GM23338 (cell line): ENCODE measurements around the gene SETD1B. TPM values are rescaled to one million over a fixed set of nuclear protein-coding genes. Genes with fewer than 3 reads are reported as not detected.
"Not testable (repeated sequence)": the region's sequence is repeated elsewhere in the genome, so short reads cannot be mapped to it uniquely, and the experiment has no call there.

Source experiments
- ATAC-seq: fragments of 200-7000 bp; cut with Tn5 transposase; 3 replicates; pipeline ENCODE4 v1.9.1; 2020
- DNase-seq: peaks from one replicate; pipeline ENCODE4 v3.0.0-alpha.2; 2015; ENCODE audit warnings: low spot score
- H2AFZ ChIP-seq: fragments of 200-600 bp; sonication (generic); 2 replicates; pipeline ENCODE4 v1.8.0; 2016; ENCODE audit warnings: antibody characterized with exemption, mild to moderate bottlenecking, moderate library complexity
- H3F3A ChIP-seq: fragments of 200-600 bp; sonication (generic); replicated peaks from 2 replicates; pipeline ENCODE4 v1.8.0; 2017; ENCODE audit warnings: antibody characterized with exemption, mixed run types, low read depth
- H3K27ac ChIP-seq: fragments of 200-600 bp; sonication (generic); 2 replicates; pipeline ENCODE4 v1.6.1; 2016; ENCODE audit warnings: low read depth
- H3K27me3 ChIP-seq: fragments of 200-600 bp; sonication (generic); 2 replicates; pipeline ENCODE4 v1.8.0; 2016; ENCODE audit warnings: mild to moderate bottlenecking, mixed run types, moderate library complexity; ENCODE audit not compliant: insufficient read depth
- H3K36me3 ChIP-seq: fragments of 200-600 bp; sonication (generic); 2 replicates; pipeline ENCODE4 v1.8.0; 2016; ENCODE audit warnings: mild to moderate bottlenecking; ENCODE audit not compliant: insufficient read depth
- H3K4me1 ChIP-seq: fragments of 200-600 bp; sonication (generic); 2 replicates; pipeline ENCODE4 v1.8.0; 2016; ENCODE audit warnings: mild to moderate bottlenecking, moderate library complexity; ENCODE audit not compliant: insufficient read depth
- H3K4me2 ChIP-seq: fragments of 200-600 bp; sonication (generic); 2 replicates; pipeline ENCODE4 v1.7.1; 2017; ENCODE audit warnings: mixed run types
- H3K4me3 ChIP-seq: fragments of 200-600 bp; sonication (generic); 2 replicates; pipeline ENCODE4 v1.6.1; 2016; ENCODE audit warnings: mixed run types
- H3K79me2 ChIP-seq: fragments of 200-600 bp; sonication (generic); replicated peaks from 2 replicates; pipeline ENCODE4 v1.8.0; 2017; ENCODE audit warnings: mild to moderate bottlenecking; ENCODE audit not compliant: insufficient read depth
- H3K9me2 ChIP-seq: fragments of 200-600 bp; sonication (generic); 2 replicates; pipeline ENCODE4 v1.8.0; 2017; ENCODE audit not compliant: insufficient read depth
- H4K20me1 ChIP-seq: fragments of 200-600 bp; sonication (generic); replicated peaks from 2 replicates; pipeline ENCODE4 v1.8.0; 2017; ENCODE audit warnings: mild to moderate bottlenecking; ENCODE audit not compliant: insufficient read depth
- H3K27ac Mint-ChIP-seq: 2 replicates; pipeline ENCODE4 v1.8.0; 2020; ENCODE audit warnings: inconsistent platforms, mild to moderate bottlenecking, moderate library complexity, mixed read lengths
- H3K27me3 Mint-ChIP-seq: 3 replicates; pipeline ENCODE4 v1.8.0; 2022; ENCODE audit warnings: low read depth, mild to moderate bottlenecking, moderate library complexity, mixed read lengths, inconsistent platforms; ENCODE audit not compliant: insufficient read depth, poor library complexity
- H3K36me3 Mint-ChIP-seq: 3 replicates; pipeline ENCODE4 v1.8.0; 2021; ENCODE audit warnings: low read depth, mild to moderate bottlenecking, inconsistent platforms, moderate library complexity, mixed read lengths
- H3K4me1 Mint-ChIP-seq: 3 replicates; pipeline ENCODE4 v1.8.0; 2020; ENCODE audit warnings: mild to moderate bottlenecking, inconsistent platforms, mixed read lengths
- H3K4me3 Mint-ChIP-seq: 3 replicates; pipeline ENCODE4 v1.8.0; 2021; ENCODE audit warnings: moderate library complexity, mild to moderate bottlenecking, inconsistent platforms, mixed read lengths
- H3K9me3 Mint-ChIP-seq: 3 replicates; pipeline ENCODE4 v1.8.0; 2020; ENCODE audit warnings: moderate library complexity, mild to moderate bottlenecking, inconsistent platforms, mixed read lengths
- EZH2 ChIP-seq: fragments of 200-600 bp; sonication (generic); IDR thresholded peaks from one replicate; pipeline ENCODE4 v1.8.0; 2017; ENCODE audit warnings: antibody characterized with exemption, mild to moderate bottlenecking, low read depth; ENCODE audit not compliant: unreplicated experiment
- EZH2phosphoT487 ChIP-seq: fragments of 200-600 bp; sonication (generic); IDR thresholded peaks from one replicate; pipeline ENCODE4 v1.8.1; 2018; ENCODE audit warnings: antibody characterized with exemption; ENCODE audit not compliant: unreplicated experiment
- NANOG ChIP-seq: IDR thresholded peaks from 2 replicates; pipeline ENCODE4 v1.6.1; 2016; ENCODE audit warnings: antibody characterized with exemption, borderline replicate concordance
- ZNF114 ChIP-seq: fragments of 250-450 bp; sonication (Bioruptor Pico); IDR thresholded peaks from 2 replicates; pipeline ENCODE4 v1.5.0; 2020; ENCODE audit warnings: mild to moderate bottlenecking, moderate library complexity
- polyA plus RNA-seq: library from polyadenylated mRNA; unstranded; fragments of >200 nt; fragmentation: Nextera tagmentation; extraction: Ambion mirVana; gene quantifications from 2 replicates; pipeline ENCODE4 v1.2.1, GENCODE V29; 2016
- total RNA-seq: library from RNA; depleted of rRNA; stranded (reverse); fragments of >200 nt; shearing (Covaris generic); gene quantifications from 2 replicates; pipeline ENCODE4 v1.2.3, GENCODE V29; 2014
- TF ChIP-seq, protein P1 (sequence below): fragments of 250-450 bp; sonication (Bioruptor Pico); IDR thresholded peaks from 2 replicates; pipeline ENCODE4 v1.5.0; 2020; ENCODE audit warnings: mild to moderate bottlenecking, moderate library complexity
- TF ChIP-seq, protein P2 (sequence below): IDR thresholded peaks from 2 replicates; pipeline ENCODE4 v1.6.1; 2016; ENCODE audit warnings: antibody characterized with exemption

The SETD1B gene
- total and polyA plus RNA-seq, 2 experiments from 2014 or later: 3.1 to 8.7 TPM

DNA sequence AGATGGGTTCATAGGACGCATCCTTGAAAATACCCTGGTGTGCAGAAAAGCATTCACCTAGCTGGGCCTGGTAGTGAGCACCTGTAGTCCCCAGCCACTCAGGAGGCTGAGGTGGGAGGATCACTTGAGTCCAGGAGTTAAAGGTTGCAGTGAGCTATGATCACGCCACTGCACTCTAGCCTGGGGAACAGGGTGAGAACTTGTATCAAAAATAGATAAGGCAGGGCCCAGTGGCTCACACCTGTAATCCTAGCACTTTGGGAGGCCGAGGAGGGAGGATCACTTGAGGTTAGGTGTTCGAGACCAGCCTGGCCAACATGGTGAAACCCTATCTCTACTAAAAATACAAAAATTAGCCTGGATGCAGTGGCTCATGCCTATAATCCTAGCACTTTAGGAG is 56.9 kb downstream of the SETD1B start:
- not testable (repeated sequence) for H3F3A ChIP-seq, H3K79me2 ChIP-seq, H3K36me3 ChIP-seq, H3K4me3 Mint-ChIP-seq, H3K27me3 ChIP-seq, DNase-seq, H3K4me1 ChIP-seq, H2AFZ ChIP-seq, H3K9me2 ChIP-seq, H4K20me1 ChIP-seq, ATAC-seq, H3K27ac Mint-ChIP-seq, H3K4me2 ChIP-seq, H3K9me3 Mint-ChIP-seq, H3K36me3 Mint-ChIP-seq, H3K4me3 ChIP-seq, H3K27me3 Mint-ChIP-seq, H3K27ac ChIP-seq
- H3K4me1 Mint-ChIP-seq: peaks cover 17% of the 10 kb centered on the region

DNA sequence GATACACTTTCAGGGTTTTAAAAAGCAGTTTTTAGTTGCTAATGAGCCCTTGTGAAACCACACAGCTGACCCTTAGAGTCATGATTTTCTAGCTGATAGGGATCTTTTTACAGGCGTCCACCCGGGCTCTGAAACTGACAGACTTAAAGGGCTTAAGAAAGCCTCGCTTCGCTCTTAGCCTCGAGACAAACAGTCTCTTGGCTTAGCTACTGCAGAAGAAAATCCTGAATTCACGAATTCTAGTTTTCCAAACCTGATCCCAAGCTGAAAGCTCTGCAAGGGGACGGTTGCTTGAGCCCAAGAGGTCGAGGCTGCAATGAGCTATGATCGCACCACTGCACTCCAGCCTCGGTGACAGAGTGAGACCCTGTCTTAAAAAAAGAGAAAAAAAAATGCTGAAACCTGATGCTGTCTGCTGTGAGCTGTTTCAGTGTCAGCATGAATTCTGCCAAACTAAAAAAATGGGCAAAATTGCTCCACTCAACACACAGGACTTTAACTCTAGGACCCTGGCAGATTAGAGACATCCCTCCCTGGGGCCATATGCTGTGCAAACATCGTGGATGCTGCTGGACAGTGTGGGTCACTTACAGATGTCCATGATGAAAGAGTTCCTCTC is 57.9 kb downstream of the SETD1B start:
- Histone ChIP-seq H3K36me3 (no peaks in the 10 kb centered on the region), H3K27ac (0 out of 2 replicates have a peak overlapping the region, but pooled peaks have one; percentile 2), H3K4me2 (no peak overlapping the region), H3K4me1 (peaks cover 4% of the 10 kb centered on the region; the same call in 1 of the 2 replicates), H2AFZ (peak overlapping the region; percentile 89), H4K20me1 (no peaks in the 10 kb centered on the region), H3K27me3 (no peaks in the 10 kb centered on the region), H3K79me2 (no peaks in the 10 kb centered on the region), H3F3A (peaks cover 4% of the 10 kb centered on the region; the same call in 1 of the 2 replicates), H3K9me2 (no peaks in the 10 kb centered on the region), H3K4me3 (no peak overlapping the region)
- DNase-seq: peak; percentile 2
- no peak overlapping the region for H3K27ac Mint-ChIP-seq
- ATAC-seq: no peak
- H3K9me3 Mint-ChIP-seq: no peaks in the 10 kb centered on the region
- TF ChIP-seq EZH2 (no peak), EZH2phosphoT487 (no peak), ZNF114 (CRISPR knock-in tag) (no peak), NANOG (no peak)
- TF ChIP-seq, protein P1, sequence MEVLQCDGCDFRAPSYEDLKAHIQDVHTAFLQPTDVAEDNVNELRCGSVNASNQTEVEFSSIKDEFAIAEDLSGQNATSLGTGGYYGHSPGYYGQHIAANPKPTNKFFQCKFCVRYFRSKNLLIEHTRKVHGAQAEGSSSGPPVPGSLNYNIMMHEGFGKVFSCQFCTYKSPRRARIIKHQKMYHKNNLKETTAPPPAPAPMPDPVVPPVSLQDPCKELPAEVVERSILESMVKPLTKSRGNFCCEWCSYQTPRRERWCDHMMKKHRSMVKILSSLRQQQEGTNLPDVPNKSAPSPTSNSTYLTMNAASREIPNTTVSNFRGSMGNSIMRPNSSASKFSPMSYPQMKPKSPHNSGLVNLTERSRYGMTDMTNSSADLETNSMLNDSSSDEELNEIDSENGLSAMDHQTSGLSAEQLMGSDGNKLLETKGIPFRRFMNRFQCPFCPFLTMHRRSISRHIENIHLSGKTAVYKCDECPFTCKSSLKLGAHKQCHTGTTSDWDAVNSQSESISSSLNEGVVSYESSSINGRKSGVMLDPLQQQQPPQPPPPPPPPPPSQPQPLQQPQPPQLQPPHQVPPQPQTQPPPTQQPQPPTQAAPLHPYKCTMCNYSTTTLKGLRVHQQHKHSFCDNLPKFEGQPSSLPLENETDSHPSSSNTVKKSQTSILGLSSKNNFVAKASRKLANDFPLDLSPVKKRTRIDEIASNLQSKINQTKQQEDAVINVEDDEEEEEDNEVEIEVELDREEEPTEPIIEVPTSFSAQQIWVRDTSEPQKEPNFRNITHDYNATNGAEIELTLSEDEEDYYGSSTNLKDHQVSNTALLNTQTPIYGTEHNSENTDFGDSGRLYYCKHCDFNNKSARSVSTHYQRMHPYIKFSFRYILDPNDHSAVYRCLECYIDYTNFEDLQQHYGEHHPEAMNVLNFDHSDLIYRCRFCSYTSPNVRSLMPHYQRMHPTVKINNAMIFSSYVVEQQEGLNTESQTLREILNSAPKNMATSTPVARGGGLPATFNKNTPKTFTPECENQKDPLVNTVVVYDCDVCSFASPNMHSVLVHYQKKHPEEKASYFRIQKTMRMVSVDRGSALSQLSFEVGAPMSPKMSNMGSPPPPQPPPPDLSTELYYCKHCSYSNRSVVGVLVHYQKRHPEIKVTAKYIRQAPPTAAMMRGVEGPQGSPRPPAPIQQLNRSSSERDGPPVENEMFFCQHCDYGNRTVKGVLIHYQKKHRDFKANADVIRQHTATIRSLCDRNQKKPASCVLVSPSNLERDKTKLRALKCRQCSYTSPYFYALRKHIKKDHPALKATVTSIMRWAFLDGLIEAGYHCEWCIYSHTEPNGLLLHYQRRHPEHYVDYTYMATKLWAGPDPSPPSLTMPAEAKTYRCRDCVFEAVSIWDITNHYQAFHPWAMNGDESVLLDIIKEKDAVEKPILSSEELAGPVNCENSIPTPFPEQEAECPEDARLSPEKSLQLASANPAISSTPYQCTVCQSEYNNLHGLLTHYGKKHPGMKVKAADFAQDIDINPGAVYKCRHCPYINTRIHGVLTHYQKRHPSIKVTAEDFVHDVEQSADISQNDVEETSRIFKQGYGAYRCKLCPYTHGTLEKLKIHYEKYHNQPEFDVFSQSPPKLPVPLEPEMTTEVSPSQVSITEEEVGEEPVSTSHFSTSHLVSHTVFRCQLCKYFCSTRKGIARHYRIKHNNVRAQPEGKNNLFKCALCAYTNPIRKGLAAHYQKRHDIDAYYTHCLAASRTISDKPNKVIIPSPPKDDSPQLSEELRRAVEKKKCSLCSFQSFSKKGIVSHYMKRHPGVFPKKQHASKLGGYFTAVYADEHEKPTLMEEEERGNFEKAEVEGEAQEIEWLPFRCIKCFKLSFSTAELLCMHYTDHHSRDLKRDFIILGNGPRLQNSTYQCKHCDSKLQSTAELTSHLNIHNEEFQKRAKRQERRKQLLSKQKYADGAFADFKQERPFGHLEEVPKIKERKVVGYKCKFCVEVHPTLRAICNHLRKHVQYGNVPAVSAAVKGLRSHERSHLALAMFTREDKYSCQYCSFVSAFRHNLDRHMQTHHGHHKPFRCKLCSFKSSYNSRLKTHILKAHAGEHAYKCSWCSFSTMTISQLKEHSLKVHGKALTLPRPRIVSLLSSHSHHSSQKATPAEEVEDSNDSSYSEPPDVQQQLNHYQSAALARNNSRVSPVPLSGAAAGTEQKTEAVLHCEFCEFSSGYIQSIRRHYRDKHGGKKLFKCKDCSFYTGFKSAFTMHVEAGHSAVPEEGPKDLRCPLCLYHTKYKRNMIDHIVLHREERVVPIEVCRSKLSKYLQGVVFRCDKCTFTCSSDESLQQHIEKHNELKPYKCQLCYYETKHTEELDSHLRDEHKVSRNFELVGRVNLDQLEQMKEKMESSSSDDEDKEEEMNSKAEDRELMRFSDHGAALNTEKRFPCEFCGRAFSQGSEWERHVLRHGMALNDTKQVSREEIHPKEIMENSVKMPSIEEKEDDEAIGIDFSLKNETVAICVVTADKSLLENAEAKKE (CRISPR knock-in tag): no peak
- TF ChIP-seq, protein P2, sequence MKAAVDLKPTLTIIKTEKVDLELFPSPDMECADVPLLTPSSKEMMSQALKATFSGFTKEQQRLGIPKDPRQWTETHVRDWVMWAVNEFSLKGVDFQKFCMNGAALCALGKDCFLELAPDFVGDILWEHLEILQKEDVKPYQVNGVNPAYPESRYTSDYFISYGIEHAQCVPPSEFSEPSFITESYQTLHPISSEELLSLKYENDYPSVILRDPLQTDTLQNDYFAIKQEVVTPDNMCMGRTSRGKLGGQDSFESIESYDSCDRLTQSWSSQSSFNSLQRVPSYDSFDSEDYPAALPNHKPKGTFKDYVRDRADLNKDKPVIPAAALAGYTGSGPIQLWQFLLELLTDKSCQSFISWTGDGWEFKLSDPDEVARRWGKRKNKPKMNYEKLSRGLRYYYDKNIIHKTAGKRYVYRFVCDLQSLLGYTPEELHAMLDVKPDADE: no peak
- H3K36me3 Mint-ChIP-seq: no peaks in the 10 kb centered on the region
- H3K4me3 Mint-ChIP-seq: no peak overlapping the region
- H3K4me1 Mint-ChIP-seq: peaks cover 16% of the 10 kb centered on the region
- peaks cover 3% of the 10 kb centered on the region for H3K27me3 Mint-ChIP-seq
